CD4-positive, alpha-beta T cell treated with Interleukin-17A for 4 hours (primary cell): Measurements from ENCODE around the gene SRPRB.

Experiments
- DNase-seq: peaks from one replicate; pipeline ENCODE4 v3.0.0-alpha.2; 2020; ENCODE audit warnings: mixed read lengths

The SRPRB gene

GRCh38 chr3:133828576-133829309 is 23.1 kb downstream of the SRPRB start:
- no peak for DNase-seq

GRCh38 chr3:133829310-133829707 is 23.7 kb downstream of the SRPRB start:
- DNase-seq: no peak

GRCh38 chr3:133830071-133830470 is 24.5 kb downstream of the SRPRB start:
- no peak for DNase-seq

GRCh38 chr3:133831966-133832801 is 26.6 kb downstream of the SRPRB start:
- DNase-seq: no peak

DNA sequence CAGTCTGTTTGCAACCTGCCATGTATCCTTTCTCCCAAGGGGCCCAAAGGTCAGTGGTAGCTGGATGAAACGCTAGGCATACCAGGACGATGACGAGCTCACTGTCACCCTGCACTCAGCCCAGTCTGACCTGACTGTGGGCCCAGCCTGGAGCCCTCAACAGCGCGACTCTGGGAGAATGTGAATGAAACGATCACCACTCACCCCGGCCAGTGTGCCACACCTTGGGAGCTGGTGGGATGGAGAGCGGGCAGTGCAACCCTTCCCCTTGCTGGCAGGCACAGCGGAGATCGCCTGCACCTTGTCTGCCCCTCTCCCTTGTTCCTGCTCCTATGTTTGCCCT is 27.2 kb downstream of the SRPRB start:
- DNase-seq: no peak

GRCh38 chr3:133833267-133833666 is 27.7 kb downstream of the SRPRB start:
- no peak for DNase-seq

GRCh38 chr3:133833880-133834620 is 28.4 kb downstream of the SRPRB start:
- no peak for DNase-seq

- DNase-seq: no peak
Observed at GRCh38 chr3:133834621-133835417, 29.2 kb downstream of the SRPRB start.

GRCh38 chr3:133835418-133835743 is 29.8 kb downstream of the SRPRB start:
- no peak for DNase-seq

GRCh38 chr3:133835961-133836360 is 30.3 kb downstream of the SRPRB start:
- no peak for DNase-seq

DNA sequence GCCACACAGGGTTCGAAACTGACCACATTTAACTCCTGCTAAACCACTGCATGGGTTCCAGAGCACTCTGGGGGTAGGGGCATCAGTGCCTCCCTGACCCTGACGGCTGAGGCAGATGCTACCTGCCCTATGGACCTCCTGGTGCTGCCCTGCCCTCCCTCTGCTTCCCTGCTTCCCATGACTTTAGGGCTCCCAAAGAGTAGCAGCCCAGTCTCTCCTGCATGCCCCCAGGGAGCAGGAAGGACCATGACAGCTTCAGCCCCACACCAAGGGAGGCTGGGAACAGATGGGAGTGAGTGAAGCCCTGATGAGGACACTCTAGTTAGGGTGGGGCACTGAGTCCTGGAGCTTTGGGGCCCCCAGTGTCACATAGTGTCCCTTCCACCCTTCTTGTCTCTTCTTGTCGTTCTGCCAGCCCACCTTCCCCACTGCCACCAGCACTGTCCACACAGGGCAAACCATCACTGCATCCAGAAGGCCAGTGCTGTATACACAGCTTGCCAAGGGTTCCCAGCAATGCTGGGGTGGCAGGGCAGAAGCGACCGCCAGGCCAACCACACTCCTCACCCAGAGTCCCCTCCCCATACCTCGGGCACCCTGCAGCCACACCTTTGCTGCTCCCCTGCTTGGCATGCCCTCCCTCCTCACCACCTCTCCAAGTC is 31.0 kb downstream of the SRPRB start:
- no peak for DNase-seq

- DNase-seq: no peak
Observed at GRCh38 chr3:133837487-133838295, 32.1 kb downstream of the SRPRB start.

DNA sequence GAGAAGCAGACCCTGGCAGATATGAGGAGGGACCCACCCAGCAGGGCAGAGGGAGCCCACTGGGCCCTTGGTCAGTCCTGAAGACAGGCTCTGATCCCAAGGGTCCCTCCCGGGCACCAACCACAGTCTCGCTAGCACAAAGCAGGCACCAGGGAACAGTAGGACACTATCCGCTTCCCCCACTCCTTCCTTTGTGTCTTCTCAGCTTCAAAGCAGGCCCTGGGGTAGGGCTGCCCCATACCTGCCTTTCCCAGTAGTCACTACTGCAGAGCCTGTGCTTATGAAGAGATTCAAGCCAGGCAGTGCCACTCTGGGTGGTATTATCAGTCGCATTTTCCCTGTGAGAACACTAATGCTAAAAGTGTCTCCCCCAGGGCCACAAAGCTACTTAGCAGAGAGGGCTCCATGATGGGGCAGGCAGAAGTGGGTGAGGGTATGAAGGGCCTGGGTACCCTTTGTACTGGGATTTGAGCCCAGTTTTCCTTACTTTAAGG is 32.7 kb downstream of the SRPRB start:
- DNase-seq: no peak

DNA sequence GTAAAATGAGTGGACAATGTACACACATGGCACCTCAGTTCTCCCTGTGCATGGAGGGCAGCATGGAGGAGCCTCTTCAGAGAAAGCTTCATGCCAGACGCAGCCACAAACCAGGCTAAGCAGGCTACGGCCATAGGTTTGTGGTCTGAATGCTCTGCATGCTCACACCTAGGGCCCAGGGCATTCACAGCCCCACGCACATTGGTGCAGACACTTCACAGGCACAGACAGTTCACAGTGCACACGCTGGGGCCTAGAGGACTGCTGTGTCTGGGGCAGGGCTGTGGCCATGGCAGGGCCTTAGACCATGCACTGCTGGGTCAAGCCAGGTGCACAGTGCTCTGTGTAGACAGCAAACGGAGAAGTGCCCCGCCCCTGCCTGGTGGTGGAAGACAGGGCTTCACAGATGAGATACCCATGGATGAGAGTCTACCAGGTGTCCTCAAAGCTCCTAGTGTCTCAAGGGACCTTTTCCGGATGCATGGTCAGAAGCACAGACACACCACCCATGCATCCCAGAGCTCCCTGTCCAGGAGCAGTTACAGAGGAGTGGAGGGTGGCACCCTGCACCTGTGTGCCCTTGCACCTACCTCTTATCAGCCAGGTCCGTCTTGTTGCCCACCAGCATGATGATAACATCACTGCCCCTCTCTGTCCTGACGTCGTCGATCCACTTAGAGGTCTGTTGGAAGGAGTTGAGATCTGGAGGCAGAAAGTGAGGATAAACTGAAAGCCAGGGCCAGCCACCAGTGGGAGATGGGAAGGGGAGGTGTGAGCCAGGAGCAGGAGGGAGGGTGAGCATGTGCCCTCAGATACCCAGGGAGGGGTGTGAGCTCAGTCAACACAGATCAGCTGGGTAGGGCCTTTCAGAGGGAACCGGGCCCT is 33.5 kb downstream of the SRPRB start:
- DNase-seq: no peak

DNA sequence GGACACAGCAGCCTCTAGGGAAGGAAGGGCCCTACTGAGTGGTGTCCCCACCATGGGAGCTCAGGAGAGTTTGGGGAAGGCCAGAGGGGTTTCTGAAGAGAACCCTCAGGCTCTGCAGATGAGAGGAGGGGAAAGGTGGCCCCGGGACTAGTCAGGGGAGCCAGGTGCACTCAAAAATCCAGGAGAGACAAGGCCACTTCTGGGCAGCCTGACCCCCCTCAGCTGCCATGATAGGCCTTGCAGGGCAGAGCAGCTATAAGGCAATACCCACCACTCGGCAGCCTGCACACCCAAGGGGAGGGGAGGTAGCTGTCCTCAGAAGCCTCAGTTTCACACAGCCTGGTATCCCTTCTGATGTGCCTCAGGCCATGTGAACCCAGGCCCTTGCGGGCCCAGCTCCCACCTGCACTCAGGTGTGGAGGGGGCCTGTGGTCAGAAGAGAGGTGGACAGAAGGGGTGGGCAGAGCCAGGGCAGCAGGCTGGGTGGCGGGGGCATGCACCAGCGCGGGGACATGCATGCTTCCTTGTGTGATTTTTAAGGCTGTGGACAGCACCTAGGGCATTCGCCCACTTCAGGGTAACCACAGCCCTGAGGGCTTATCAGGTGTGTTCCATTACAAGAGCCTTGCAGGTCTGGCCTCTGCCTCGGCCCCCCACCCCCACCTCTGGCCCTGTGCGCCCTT is 34.6 kb downstream of the SRPRB start:
- no peak for DNase-seq

DNA sequence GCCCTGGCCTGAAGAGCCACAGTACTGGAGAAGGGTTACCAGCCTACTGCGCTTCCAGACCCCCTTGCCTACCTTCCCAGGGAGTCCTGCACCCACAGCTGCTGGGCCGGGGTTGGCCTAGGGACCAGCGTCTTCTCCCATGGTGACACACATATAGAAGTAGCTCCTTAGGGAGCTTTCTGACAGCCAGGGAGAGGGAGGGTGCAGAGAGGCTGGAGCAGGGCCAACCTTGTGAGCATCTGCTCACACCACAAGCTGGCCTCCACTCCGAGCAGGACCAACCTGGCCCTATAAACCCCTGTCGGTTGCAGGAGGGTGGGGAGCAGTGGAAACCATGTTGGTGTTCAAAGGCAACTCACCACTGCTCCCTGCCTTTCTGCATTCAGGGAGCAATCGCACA is 35.2 kb downstream of the SRPRB start:
- no peak for DNase-seq

GRCh38 chr3:133841196-133841595 is 35.6 kb downstream of the SRPRB start:
- DNase-seq: no peak

DNA sequence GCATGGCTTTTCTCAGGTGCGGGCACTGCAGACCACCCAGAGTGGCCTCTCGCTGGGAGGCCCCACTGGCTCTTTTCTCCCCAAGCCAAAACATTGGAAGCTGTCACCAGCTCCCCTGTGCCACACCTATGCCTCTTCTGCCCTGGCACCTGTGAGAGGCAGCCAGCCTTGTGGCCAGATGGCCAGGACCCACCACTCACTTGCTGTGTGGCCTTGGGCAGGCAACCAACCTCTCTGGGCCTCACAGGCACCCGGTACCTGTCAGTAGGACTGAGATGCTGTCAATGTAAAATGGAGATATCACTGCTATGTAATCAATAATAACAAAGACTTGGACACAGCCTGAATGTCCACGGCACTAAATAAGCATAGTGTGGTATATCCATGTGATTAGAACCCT is 36.5 kb downstream of the SRPRB start:
- DNase-seq: no peak

DNA sequence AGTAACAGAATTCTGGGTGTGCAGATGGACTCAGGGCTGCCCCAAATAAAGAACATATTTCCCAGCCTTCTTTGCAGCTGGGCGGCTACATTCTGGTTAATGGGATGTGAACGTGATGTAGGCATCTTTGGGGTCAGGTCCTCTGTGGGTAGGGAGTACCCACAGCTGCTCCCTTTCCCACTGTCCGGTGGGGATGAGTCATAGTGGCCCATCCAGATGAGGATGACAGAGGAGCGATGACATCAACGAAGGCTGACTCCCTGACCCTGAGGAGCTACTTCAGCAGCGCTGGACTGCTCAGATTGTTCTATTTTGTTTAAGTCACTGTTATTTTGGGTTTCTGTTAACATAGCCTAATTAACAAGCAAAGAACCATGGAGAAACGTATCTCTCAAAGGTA is 38.0 kb downstream of the SRPRB start:
- DNase-seq: no peak

DNA sequence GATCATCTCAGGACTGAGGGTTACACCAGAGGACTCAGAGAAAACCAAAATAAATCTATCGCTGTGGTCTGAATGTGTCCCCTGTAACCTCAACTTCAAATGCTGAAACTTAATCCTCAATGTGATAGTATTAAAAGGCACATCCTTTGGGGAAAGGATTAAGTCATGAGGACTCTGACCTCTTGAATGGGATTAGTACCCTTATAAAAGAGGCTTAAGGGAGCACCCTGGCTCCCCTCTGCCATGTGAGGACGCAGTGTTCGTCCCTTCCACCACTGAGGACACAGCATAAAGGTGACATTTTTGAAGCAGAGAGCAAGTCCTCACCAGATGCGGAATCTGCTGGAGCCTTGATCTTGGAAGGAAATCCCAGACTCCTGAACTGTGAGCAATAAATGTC is 39.5 kb downstream of the SRPRB start:
- DNase-seq: no peak
